ENCODE results near the gene DENND4A.

DNA sequence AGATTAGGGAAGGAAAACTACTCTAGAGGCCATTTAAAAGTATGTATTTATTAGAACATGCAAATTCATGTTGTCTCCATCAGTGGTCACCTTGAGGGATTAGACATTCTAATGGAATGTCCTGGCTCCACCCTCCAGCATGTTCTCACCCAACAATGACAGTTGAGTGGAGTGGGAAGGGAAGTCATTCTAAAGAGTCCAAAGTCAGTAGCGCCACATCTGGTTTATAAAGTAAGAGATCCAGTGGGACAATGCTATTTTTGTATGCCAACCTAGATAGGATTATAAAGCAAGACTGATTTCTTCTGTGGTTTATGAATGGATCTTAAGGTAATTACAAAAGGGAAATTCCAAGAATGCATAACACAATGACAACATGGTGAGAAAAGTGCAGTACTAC lies 137.1 kb downstream of the DENND4A start:
- TF ChIP-seq, protein P1, sequence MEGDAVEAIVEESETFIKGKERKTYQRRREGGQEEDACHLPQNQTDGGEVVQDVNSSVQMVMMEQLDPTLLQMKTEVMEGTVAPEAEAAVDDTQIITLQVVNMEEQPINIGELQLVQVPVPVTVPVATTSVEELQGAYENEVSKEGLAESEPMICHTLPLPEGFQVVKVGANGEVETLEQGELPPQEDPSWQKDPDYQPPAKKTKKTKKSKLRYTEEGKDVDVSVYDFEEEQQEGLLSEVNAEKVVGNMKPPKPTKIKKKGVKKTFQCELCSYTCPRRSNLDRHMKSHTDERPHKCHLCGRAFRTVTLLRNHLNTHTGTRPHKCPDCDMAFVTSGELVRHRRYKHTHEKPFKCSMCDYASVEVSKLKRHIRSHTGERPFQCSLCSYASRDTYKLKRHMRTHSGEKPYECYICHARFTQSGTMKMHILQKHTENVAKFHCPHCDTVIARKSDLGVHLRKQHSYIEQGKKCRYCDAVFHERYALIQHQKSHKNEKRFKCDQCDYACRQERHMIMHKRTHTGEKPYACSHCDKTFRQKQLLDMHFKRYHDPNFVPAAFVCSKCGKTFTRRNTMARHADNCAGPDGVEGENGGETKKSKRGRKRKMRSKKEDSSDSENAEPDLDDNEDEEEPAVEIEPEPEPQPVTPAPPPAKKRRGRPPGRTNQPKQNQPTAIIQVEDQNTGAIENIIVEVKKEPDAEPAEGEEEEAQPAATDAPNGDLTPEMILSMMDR (IDR thresholded peaks at IDR 0.05 in 8 of 11, conservative IDR thresholded peaks at IDR 0.05 in 3 of 11) = no peak
- no peak for TF ChIP-seq POLR2AphosphoS5 (IDR thresholded peaks at IDR 0.05)
- TF ChIP-seq POLR2A (IDR thresholded peaks at IDR 0.05) = no peak

All from spleen (tissue), 7 donors.